GM23338 (cell line): ENCODE results near the gene PFDN4. TPM values are rescaled to one million over a fixed set of nuclear protein-coding genes. Genes with fewer than 3 reads are reported as not detected.

Source experiments
- ATAC-seq: fragments of 200-7000 bp; cut with Tn5 transposase; 3 replicates; pipeline ENCODE4 v1.9.1; 2020
- DNase-seq: peaks from one replicate; pipeline ENCODE4 v3.0.0-alpha.2; 2015; ENCODE audit warnings: low spot score
- H2AFZ ChIP-seq: fragments of 200-600 bp; sonication (generic); 2 replicates; pipeline ENCODE4 v1.8.0; 2016; ENCODE audit warnings: antibody characterized with exemption, mild to moderate bottlenecking, moderate library complexity
- H3F3A ChIP-seq: fragments of 200-600 bp; sonication (generic); replicated peaks from 2 replicates; pipeline ENCODE4 v1.8.0; 2017; ENCODE audit warnings: antibody characterized with exemption, mixed run types, low read depth
- H3K27ac ChIP-seq: fragments of 200-600 bp; sonication (generic); 2 replicates; pipeline ENCODE4 v1.6.1; 2016; ENCODE audit warnings: low read depth
- H3K27me3 ChIP-seq: fragments of 200-600 bp; sonication (generic); 2 replicates; pipeline ENCODE4 v1.8.0; 2016; ENCODE audit warnings: mild to moderate bottlenecking, mixed run types, moderate library complexity; ENCODE audit not compliant: insufficient read depth
- H3K36me3 ChIP-seq: fragments of 200-600 bp; sonication (generic); 2 replicates; pipeline ENCODE4 v1.8.0; 2016; ENCODE audit warnings: mild to moderate bottlenecking; ENCODE audit not compliant: insufficient read depth
- H3K4me1 ChIP-seq: fragments of 200-600 bp; sonication (generic); 2 replicates; pipeline ENCODE4 v1.8.0; 2016; ENCODE audit warnings: mild to moderate bottlenecking, moderate library complexity; ENCODE audit not compliant: insufficient read depth
- H3K4me2 ChIP-seq: fragments of 200-600 bp; sonication (generic); 2 replicates; pipeline ENCODE4 v1.7.1; 2017; ENCODE audit warnings: mixed run types
- H3K4me3 ChIP-seq: fragments of 200-600 bp; sonication (generic); 2 replicates; pipeline ENCODE4 v1.6.1; 2016; ENCODE audit warnings: mixed run types
- H3K79me2 ChIP-seq: fragments of 200-600 bp; sonication (generic); replicated peaks from 2 replicates; pipeline ENCODE4 v1.8.0; 2017; ENCODE audit warnings: mild to moderate bottlenecking; ENCODE audit not compliant: insufficient read depth
- H3K9me2 ChIP-seq: fragments of 200-600 bp; sonication (generic); 2 replicates; pipeline ENCODE4 v1.8.0; 2017; ENCODE audit not compliant: insufficient read depth
- H4K20me1 ChIP-seq: fragments of 200-600 bp; sonication (generic); replicated peaks from 2 replicates; pipeline ENCODE4 v1.8.0; 2017; ENCODE audit warnings: mild to moderate bottlenecking; ENCODE audit not compliant: insufficient read depth
- H3K27ac Mint-ChIP-seq: 2 replicates; pipeline ENCODE4 v1.8.0; 2020; ENCODE audit warnings: inconsistent platforms, mild to moderate bottlenecking, moderate library complexity, mixed read lengths
- H3K27me3 Mint-ChIP-seq: 3 replicates; pipeline ENCODE4 v1.8.0; 2022; ENCODE audit warnings: low read depth, mild to moderate bottlenecking, moderate library complexity, mixed read lengths, inconsistent platforms; ENCODE audit not compliant: insufficient read depth, poor library complexity
- H3K36me3 Mint-ChIP-seq: 3 replicates; pipeline ENCODE4 v1.8.0; 2021; ENCODE audit warnings: low read depth, mild to moderate bottlenecking, inconsistent platforms, moderate library complexity, mixed read lengths
- H3K4me1 Mint-ChIP-seq: 3 replicates; pipeline ENCODE4 v1.8.0; 2020; ENCODE audit warnings: mild to moderate bottlenecking, inconsistent platforms, mixed read lengths
- H3K4me3 Mint-ChIP-seq: 3 replicates; pipeline ENCODE4 v1.8.0; 2021; ENCODE audit warnings: moderate library complexity, mild to moderate bottlenecking, inconsistent platforms, mixed read lengths
- H3K9me3 Mint-ChIP-seq: 3 replicates; pipeline ENCODE4 v1.8.0; 2020; ENCODE audit warnings: moderate library complexity, mild to moderate bottlenecking, inconsistent platforms, mixed read lengths
- CREB1 ChIP-seq: fragments of 250-450 bp; sonication (Bioruptor Pico); IDR thresholded peaks from 2 replicates; pipeline ENCODE4 v1.5.0; 2020; ENCODE audit warnings: low read depth, mild to moderate bottlenecking, moderate library complexity
- ETS1 ChIP-seq: IDR thresholded peaks from 2 replicates; pipeline ENCODE4 v1.6.1; 2016; ENCODE audit warnings: antibody characterized with exemption
- EZH2 ChIP-seq: fragments of 200-600 bp; sonication (generic); IDR thresholded peaks from one replicate; pipeline ENCODE4 v1.8.0; 2017; ENCODE audit warnings: antibody characterized with exemption, mild to moderate bottlenecking, low read depth; ENCODE audit not compliant: unreplicated experiment
- EZH2phosphoT487 ChIP-seq: fragments of 200-600 bp; sonication (generic); IDR thresholded peaks from one replicate; pipeline ENCODE4 v1.8.1; 2018; ENCODE audit warnings: antibody characterized with exemption; ENCODE audit not compliant: unreplicated experiment
- JUNB ChIP-seq: IDR thresholded peaks from one replicate; pipeline ENCODE4 v1.6.1; 2016; ENCODE audit warnings: antibody characterized with exemption; ENCODE audit not compliant: unreplicated experiment
- NANOG ChIP-seq: IDR thresholded peaks from 2 replicates; pipeline ENCODE4 v1.6.1; 2016; ENCODE audit warnings: antibody characterized with exemption, borderline replicate concordance
- POLR2AphosphoS5 ChIP-seq: IDR thresholded peaks from 2 replicates; pipeline ENCODE4 v1.6.1; 2016; ENCODE audit warnings: antibody characterized with exemption, low read depth
- REST ChIP-seq: IDR thresholded peaks from one replicate; pipeline ENCODE4 v1.6.1; 2018; ENCODE audit warnings: antibody characterized with exemption; ENCODE audit not compliant: unreplicated experiment
- STAT1 ChIP-seq: IDR thresholded peaks from one replicate; pipeline ENCODE4 v1.6.1; 2016; ENCODE audit warnings: antibody characterized with exemption; ENCODE audit not compliant: unreplicated experiment
- ZNF331 ChIP-seq: fragments of 250-450 bp; sonication (Bioruptor Pico); IDR thresholded peaks from 2 replicates; pipeline ENCODE4 v1.5.0; 2020; ENCODE audit warnings: low read depth, mild to moderate bottlenecking, moderate library complexity
- ZNF462 ChIP-seq: fragments of 250-450 bp; sonication (Bioruptor Pico); IDR thresholded peaks from 2 replicates; pipeline ENCODE4 v1.5.0; 2020; ENCODE audit warnings: mild to moderate bottlenecking, moderate library complexity
- polyA plus RNA-seq: library from polyadenylated mRNA; unstranded; fragments of >200 nt; fragmentation: Nextera tagmentation; extraction: Ambion mirVana; gene quantifications from 2 replicates; pipeline ENCODE4 v1.2.1, GENCODE V29; 2016
- total RNA-seq: library from RNA; depleted of rRNA; stranded (reverse); fragments of >200 nt; shearing (Covaris generic); gene quantifications from 2 replicates; pipeline ENCODE4 v1.2.3, GENCODE V29; 2014

PFDN4 gene
- total and polyA plus RNA-seq, 2 experiments from 2014 or later: 105 to 477 TPM

- TF ChIP-seq ZNF462 (CRISPR knock-in tag): no peak
- TF ChIP-seq EZH2: no peak
- no peak for TF ChIP-seq STAT1
- TF ChIP-seq NANOG: no peak
Measured at GRCh38 chr20:54203281-54203680, 4.6 kb upstream of the PFDN4 start (continued).

GRCh38 chr20:54204063-54204462, 3.8 kb upstream of the PFDN4 start:
- no peak overlapping the region for H2AFZ ChIP-seq
- no peaks in the 10 kb centered on the region for H3K36me3 Mint-ChIP-seq
- H3K4me1 Mint-ChIP-seq: peaks cover 11% of the 10 kb centered on the region
- no peak overlapping the region for H3K4me3 ChIP-seq
- no peaks in the 10 kb centered on the region for H3K9me3 Mint-ChIP-seq
- no peaks in the 10 kb centered on the region for H4K20me1 ChIP-seq
- no peak overlapping the region for H3K27ac Mint-ChIP-seq
- no peak for DNase-seq
- no peaks in the 10 kb centered on the region for H3F3A ChIP-seq
- H3K4me2 ChIP-seq: no peak overlapping the region
- ATAC-seq: no peak
- H3K27me3 Mint-ChIP-seq: peaks cover 4% of the 10 kb centered on the region
- no peak overlapping the region for H3K4me3 Mint-ChIP-seq
- no peaks in the 10 kb centered on the region for H3K36me3 ChIP-seq
- peaks cover 10% of the 10 kb centered on the region for H3K79me2 ChIP-seq
- no peaks in the 10 kb centered on the region for H3K9me2 ChIP-seq
- H3K27me3 ChIP-seq: no peaks in the 10 kb centered on the region
- no peak overlapping the region for H3K27ac ChIP-seq
- H3K4me1 ChIP-seq: no peaks in the 10 kb centered on the region
- TF ChIP-seq NANOG (no peak), CREB1 (CRISPR knock-in tag) (no peak), REST (no peak), JUNB (no peak), POLR2AphosphoS5 (no peak), EZH2phosphoT487 (no peak), ZNF331 (no peak), ETS1 (no peak)
